HepG2 (cell line): ENCODE results near the gene CAMK2A.
A peak's percentile ranks its signal among the peaks of the same experiment; 100 is the strongest.

Experiments used
- ATF7 ChIP-seq, 2 experiments: fragments of 450-650 bp in 1 of 2; sonication (generic) in 1 of 2; formaldehyde crosslinking in 1 of 2; IDR thresholded peaks; 2 replicates each; pipeline versions ENCODE4 v1.4.0 to v1.6.1; 2016 to 2020; ENCODE audit warnings: antibody characterized with exemption in 1 of 2, mild to moderate bottlenecking in 1 of 2, missing genetic modification reagents in 1 of 2
- BRD4 ChIP-seq: sonication (generic); formaldehyde crosslinking; IDR thresholded peaks from 2 replicates; pipeline ENCODE4 v1.4.0; 2020; ENCODE audit warnings: missing genetic modification reagents
- CHD4 ChIP-seq: fragments of 200-600 bp; sonication (generic); IDR thresholded peaks from 2 replicates; pipeline ENCODE4 v1.7.0; 2017; ENCODE audit warnings: mild to moderate bottlenecking, low read length, borderline replicate concordance
- CTCF ChIP-seq: sonication (generic); formaldehyde crosslinking; IDR thresholded peaks from 2 replicates; pipeline ENCODE4 v1.5.0; 2020; ENCODE audit warnings: mild to moderate bottlenecking, missing genetic modification reagents, moderate library complexity
- MAFK ChIP-seq, 2 experiments: IDR thresholded peaks in 1 of 2; conservative IDR thresholded peaks in 1 of 2; 2 replicates each; pipeline ENCODE4 v1.6.1; 2011; ENCODE audit warnings: improper control_type of control experiment in 2 of 2, low read length in 2 of 2
- POLR2AphosphoS5 ChIP-seq: IDR thresholded peaks from 2 replicates; pipeline ENCODE4 v1.6.1; 2012; ENCODE audit warnings: low read depth, low read length
- ZBTB40 ChIP-seq, 2 experiments: fragments of 450-650 bp in 1 of 2; sonication (generic) in 1 of 2; formaldehyde crosslinking in 1 of 2; IDR thresholded peaks; 2 replicates each; pipeline versions ENCODE4 v1.6.1 to v1.8.0; 2016 to 2022; ENCODE audit warnings: antibody characterized with exemption in 1 of 2, mild to moderate bottlenecking in 1 of 2, missing genetic modification reagents in 1 of 2
- ZNF263 ChIP-seq: sonication (generic); formaldehyde crosslinking; IDR thresholded peaks from 2 replicates; pipeline ENCODE4 v1.4.0; 2020; ENCODE audit warnings: missing genetic modification reagents
- ZNF281 ChIP-seq: sonication (generic); formaldehyde crosslinking; IDR thresholded peaks from 2 replicates; pipeline ENCODE4 v1.4.0; 2020; ENCODE audit warnings: missing genetic modification reagents, borderline replicate concordance
- ZNF710 ChIP-seq: sonication (generic); formaldehyde crosslinking; IDR thresholded peaks from 2 replicates; pipeline ENCODE4 v1.5.0; 2020; ENCODE audit warnings: mild to moderate bottlenecking, missing genetic modification reagents, borderline replicate concordance
- TF ChIP-seq, protein P1 (sequence below): sonication (generic); formaldehyde crosslinking; IDR thresholded peaks from 2 replicates; pipeline ENCODE4 v1.5.0; 2020; ENCODE audit warnings: missing genetic modification reagents, mild to moderate bottlenecking, borderline replicate concordance

DNA sequence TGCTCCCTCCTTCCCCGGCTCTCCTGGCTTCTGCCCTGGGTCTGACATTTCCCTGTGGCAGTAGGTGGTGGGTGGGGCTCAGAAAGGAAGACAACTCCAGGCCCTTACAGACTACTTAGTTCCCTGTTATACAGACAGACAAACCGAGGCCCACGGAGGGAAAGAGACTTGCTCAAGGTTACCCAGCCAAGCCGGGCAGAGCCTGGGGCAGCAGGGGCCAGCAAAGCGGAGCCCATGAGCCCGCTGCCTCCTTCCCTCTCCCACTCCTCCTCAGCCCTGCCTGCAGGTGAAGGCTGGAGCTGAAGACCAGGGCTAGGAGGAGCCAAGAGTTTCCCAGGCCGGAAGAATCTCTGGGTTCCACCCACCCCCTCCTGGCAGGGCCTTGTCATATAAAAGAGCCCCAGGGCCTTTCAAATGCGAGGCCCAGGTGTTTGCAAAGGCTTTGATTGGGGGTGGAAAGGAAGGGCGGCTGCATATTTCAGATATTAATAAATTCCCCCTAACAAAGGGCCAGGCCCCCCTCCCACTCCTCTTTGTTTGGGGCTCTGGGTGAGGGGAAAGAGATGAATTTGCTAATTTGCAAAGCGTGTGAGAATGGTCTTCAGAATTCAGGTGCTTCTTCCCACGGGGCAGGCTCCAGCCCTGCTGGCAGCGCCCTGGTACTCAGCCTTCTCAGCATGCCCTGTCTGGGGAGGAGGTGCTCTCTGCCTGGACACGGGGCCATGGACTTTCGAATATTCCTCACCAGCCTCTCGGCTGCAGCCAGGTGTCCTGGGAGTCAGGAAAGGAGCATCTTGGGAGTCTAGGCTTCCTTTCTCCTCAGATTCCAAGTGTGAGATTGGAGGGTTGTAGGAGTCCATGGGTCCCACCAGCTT is 78.2 kb downstream of the CAMK2A start:
- TF ChIP-seq, protein P1, sequence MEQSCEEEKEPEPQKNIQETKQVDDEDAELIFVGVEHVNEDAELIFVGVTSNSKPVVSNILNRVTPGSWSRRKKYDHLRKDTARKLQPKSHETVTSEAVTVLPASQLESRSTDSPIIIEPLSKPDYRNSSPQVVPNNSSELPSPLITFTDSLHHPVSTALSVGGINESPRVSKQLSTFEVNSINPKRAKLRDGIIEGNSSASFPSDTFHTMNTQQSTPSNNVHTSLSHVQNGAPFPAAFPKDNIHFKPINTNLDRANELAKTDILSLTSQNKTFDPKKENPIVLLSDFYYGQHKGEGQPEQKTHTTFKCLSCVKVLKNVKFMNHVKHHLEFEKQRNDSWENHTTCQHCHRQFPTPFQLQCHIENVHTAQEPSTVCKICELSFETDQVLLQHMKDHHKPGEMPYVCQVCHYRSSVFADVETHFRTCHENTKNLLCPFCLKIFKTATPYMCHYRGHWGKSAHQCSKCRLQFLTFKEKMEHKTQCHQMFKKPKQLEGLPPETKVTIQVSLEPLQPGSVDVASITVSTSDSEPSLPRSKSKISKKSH (CRISPR knock-in tag), result no peak
- TF ChIP-seq CHD4 (no peak), MAFK (conservative IDR thresholded peaks at IDR 0.05 in 1 of 2, IDR thresholded peaks at IDR 0.05 in 1 of 2; ENCODE audit: low read length in 2 of 2) (no peak), ZNF710 (no peak), POLR2AphosphoS5 (no peak), ZNF263 (CRISPR knock-in tag) (no peak), ZNF281 (no peak), ZBTB40 (IDR thresholded peaks at IDR 0.05) (no peak), ZBTB40 (CRISPR knock-in tag; IDR thresholded peaks at IDR 0.05) (no peak), ATF7 (IDR thresholded peaks at IDR 0.05) (no peak), ATF7 (CRISPR knock-in tag; IDR thresholded peaks at IDR 0.05) (no peak), CTCF (0 out of 2 replicates have a peak, but pooled peaks have one; percentile 6), BRD4 (CRISPR knock-in tag) (no peak)
